SJSA1 (cell line): ENCODE data around the gene COMMD8. TPM values are rescaled to one million over a fixed set of nuclear protein-coding genes. Genes with fewer than 3 reads are reported as not detected.

ENCODE experiments used
- DNase-seq, 2 experiments: peaks; one replicate each; pipeline ENCODE4 v3.0.0-alpha.2; 2015 to 2020; ENCODE audit warnings: low spot score in 2 of 2, low read depth in 1 of 2
- H3K27ac ChIP-seq: fragments of 250-450 bp; sonication (Bioruptor Pico); 2 replicates; pipeline ENCODE4 v1.5.1; 2020; ENCODE audit warnings: mild to moderate bottlenecking, moderate library complexity
- H3K27me3 ChIP-seq: fragments of 250-450 bp; sonication (Bioruptor Pico); replicated peaks from 2 replicates; pipeline ENCODE4 v1.5.1; 2020; ENCODE audit warnings: mild to moderate bottlenecking, moderate library complexity
- H3K36me3 ChIP-seq: fragments of 250-450 bp; sonication (Bioruptor Pico); 2 replicates; pipeline ENCODE4 v1.5.1; 2020; ENCODE audit warnings: mild to moderate bottlenecking
- H3K4me1 ChIP-seq: fragments of 250-450 bp; sonication (Bioruptor Pico); replicated peaks from 2 replicates; pipeline ENCODE4 v1.6.1; 2021; ENCODE audit warnings: mild to moderate bottlenecking
- H3K4me3 ChIP-seq: fragments of 250-450 bp; sonication (Bioruptor Pico); 2 replicates; pipeline ENCODE4 v1.5.1; 2020; ENCODE audit warnings: mild to moderate bottlenecking
- H3K9me3 ChIP-seq: fragments of 250-450 bp; sonication (Bioruptor Pico); replicated peaks from 2 replicates; pipeline ENCODE4 v1.5.1; 2020; ENCODE audit warnings: mild to moderate bottlenecking
- total RNA-seq: library from RNA; depleted of rRNA; stranded (reverse); fragments of >200 nt; shearing (Covaris generic); gene quantifications from 2 replicates; pipeline ENCODE4 v1.2.3, GENCODE V29; 2014

COMMD8 gene
- total RNA-seq, 1 experiment from 2014 or later: 29.2 TPM

DNA sequence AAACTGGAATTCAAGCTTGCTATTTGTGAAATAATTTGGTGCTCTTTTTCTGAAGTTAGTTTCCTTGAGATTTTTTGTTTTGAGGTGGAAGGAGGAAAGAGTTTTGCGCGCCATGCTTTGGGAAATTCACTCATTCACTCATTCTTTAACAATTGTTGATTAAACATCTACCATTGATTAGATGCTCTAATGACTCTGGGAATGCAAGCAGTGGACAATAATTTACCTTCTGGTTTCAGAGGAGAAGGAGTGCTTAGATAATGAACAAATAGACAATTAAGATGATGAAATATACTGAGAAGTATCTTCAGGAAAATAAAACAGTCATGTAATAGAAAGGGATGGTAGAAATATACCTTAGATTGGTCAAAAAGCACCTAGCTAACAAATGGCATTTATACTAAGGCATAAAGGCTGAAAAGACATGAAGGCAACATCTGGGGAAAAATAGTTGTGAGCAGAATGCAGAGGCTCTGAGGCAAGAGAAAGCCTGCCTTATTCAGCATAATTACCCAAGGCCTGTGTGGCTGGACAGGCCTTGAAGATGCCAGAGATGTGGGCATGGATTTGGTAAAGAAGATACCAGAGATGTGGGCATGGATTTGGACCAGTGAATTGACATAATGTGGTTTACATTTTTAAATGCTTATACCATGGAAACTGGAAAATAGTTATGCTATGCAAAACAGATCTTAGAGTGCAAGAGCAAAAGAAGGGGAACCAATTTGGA, 2.7 kb upstream of the COMMD8 start:
- peaks cover 12% of the 10 kb centered on the region; the same call in 1 of the 2 replicates for H3K4me1 ChIP-seq
- no peak overlapping the region for H3K27ac ChIP-seq
- H3K9me3 ChIP-seq: no peaks in the 10 kb centered on the region
- peaks cover 4% of the 10 kb centered on the region; the same call in 1 of the 2 replicates for H3K36me3 ChIP-seq
- H3K27me3 ChIP-seq: no peaks in the 10 kb centered on the region
- H3K4me3 ChIP-seq: no peak overlapping the region
- no peak for DNase-seq

DNA sequence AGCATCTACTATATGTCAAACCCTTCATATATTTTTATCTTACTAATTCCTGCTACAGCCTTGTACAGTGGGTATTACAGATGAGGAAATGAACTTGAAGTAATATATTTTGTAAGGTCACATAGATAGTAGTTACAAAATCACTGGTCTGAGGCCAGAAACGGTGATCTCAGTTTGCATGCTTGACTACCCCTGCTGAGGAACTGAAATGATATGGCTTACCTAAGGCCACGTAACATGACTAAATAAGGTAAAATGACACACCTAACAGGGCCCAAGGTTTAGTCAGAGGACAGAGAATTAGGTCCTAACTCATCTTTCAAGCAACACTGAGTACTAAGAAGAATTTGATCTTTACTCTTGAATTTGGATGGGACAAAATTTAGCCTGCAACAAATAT, 1.5 kb upstream of the COMMD8 start:
- DNase-seq: no peak
- no peaks in the 10 kb centered on the region for H3K27me3 ChIP-seq
- H3K9me3 ChIP-seq: no peaks in the 10 kb centered on the region
- H3K4me1 ChIP-seq: peaks cover 7% of the 10 kb centered on the region; the same call in 1 of the 2 replicates
- no peak overlapping the region for H3K4me3 ChIP-seq
- H3K27ac ChIP-seq: no peak overlapping the region
- peaks cover 4% of the 10 kb centered on the region; the same call in 1 of the 2 replicates for H3K36me3 ChIP-seq

DNA sequence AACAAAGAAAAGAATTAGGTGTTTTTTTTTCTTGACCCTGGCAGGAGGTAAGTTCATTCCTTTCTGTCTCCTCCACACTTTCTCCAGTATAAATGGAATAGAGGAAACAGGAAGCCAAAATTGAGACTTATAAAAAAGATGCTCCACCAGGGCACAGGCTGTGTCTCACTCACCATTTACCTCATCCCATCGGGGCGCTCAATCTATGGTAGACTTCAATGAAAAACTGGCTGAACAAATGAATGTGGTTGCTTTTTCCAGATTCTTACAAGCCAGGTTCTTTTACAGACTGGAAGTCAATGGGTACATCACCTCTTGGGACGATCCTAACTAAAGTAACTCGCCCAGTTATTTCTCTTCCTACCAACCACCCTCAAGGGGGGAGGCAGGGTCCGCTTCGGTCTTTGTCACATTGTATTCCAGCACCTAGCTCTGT, 685 bp downstream of the COMMD8 start:
- Histone ChIP-seq H3K9me3 (no peaks in the 10 kb centered on the region), H3K4me3 (peak overlapping the region; percentile 73), H3K4me1 (no peaks in the 10 kb centered on the region; the same call in 1 of the 2 replicates), H3K36me3 (peaks cover 8% of the 10 kb centered on the region), H3K27me3 (no peaks in the 10 kb centered on the region), H3K27ac (peak overlapping the region; percentile 60; the same call in 1 of the 2 replicates)
- DNase-seq: no peak

DNA sequence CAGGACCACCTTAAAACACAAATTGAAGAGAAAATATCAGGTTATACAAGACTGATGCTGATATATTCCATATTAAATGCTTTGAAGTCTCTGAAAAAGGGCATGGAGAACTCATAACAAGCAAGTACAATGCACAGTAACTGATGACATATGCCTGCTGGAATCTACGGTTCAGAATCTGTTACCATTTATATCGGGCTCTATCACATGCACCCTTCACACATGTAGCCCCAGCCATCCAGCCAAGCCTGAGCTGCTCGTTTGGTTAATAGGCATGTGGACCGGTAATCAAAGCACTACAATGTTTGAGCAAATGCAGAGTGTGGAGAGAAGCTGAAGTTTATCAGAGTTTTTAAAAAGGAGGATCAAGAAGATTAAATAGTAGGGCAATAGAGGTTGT, 11.8 kb downstream of the COMMD8 start:
- H3K4me3 ChIP-seq: no peak overlapping the region
- H3K9me3 ChIP-seq: no peaks in the 10 kb centered on the region
- no peaks in the 10 kb centered on the region for H3K36me3 ChIP-seq
- no peaks in the 10 kb centered on the region for H3K4me1 ChIP-seq
- H3K27me3 ChIP-seq: no peaks in the 10 kb centered on the region
- no peak for DNase-seq
- H3K27ac ChIP-seq: no peak overlapping the region

DNA sequence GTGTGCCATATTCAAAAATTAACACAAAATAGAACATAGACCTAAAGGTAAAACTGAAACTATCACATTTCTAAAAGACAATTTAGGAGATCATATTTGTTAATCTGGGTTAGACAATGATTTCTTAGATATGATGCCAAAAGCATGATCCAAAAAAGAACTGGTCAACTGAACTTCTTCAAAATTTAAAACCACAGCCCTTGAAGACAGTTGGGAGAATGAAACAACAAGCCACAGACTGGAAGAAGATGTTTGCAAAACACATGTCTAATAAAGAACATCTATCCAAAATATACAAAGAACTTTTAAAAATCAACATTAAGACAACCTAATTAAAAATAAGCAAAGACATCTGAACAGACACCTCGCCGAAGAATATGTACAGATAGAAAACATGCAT, 19.5 kb downstream of the COMMD8 start:
- no peak for DNase-seq
- no peaks in the 10 kb centered on the region for H3K27me3 ChIP-seq
- no peaks in the 10 kb centered on the region for H3K9me3 ChIP-seq
- no peak overlapping the region for H3K27ac ChIP-seq
- no peak overlapping the region for H3K4me3 ChIP-seq
- no peaks in the 10 kb centered on the region for H3K4me1 ChIP-seq
- no peaks in the 10 kb centered on the region for H3K36me3 ChIP-seq

DNA sequence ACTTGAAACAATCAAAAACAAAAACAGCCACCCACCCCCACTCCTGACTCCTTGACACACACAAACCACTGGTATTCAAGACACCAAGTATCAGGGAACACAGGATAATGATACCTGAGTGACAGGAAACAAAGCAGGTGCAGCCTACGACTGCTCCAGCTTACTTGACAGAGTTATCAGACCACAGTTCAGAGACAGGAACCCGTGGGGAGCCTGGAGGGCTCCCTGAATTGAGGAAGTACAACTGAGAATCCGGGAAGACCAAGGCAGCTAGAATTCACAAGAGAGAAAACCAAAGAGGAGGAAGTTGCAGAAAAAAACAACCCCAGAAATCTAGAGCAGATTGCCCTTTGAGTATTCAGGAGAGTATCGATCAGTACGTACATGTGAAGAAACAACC, 20.5 kb downstream of the COMMD8 start:
- Histone ChIP-seq H3K4me1 (no peaks in the 10 kb centered on the region), H3K36me3 (no peaks in the 10 kb centered on the region), H3K4me3 (no peak overlapping the region), H3K27me3 (no peaks in the 10 kb centered on the region), H3K9me3 (no peaks in the 10 kb centered on the region), H3K27ac (no peak overlapping the region)
- no peak for DNase-seq

DNA sequence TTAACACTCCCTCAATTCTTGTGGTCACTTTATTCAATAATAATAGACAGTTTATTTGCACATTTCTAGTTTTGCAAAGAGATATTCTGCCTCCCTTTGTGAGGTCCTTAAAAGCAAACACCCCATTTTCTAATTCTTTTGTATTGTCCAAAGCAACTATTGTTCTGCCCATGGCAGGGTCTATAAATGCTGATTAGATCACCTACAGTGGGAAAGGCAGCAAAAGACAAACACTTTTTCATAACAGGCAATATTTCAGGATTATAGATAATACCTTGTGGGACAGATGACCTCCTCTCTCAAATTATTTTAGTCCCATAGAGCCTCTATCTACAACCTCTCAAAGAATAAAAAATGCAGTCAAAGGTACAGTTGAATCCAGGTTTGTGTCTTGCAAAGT, 28.6 kb downstream of the COMMD8 start:
- no peak for DNase-seq
- Histone ChIP-seq H3K27me3 (no peaks in the 10 kb centered on the region), H3K4me3 (no peak overlapping the region), H3K36me3 (no peaks in the 10 kb centered on the region), H3K4me1 (no peaks in the 10 kb centered on the region), H3K27ac (no peak overlapping the region), H3K9me3 (no peaks in the 10 kb centered on the region)

DNA sequence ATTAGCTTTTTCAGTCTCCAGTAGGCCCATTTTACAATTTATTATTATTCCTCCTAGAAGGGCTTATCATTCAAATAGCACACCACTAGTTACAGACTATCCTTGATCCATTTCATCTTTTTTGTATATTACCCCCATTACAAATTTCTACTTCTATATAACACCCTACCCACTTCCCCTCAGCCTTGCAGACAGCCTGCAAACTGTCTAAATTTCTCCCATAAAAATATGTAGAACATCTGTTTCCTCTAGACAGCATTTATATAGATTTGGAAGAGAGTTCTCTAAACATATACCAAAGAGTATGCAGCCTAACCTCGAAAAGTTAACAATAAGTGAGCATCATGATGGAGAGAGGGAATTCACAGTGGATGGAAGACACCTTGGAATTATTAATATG, 30.8 kb downstream of the COMMD8 start:
- Histone ChIP-seq H3K4me1 (no peaks in the 10 kb centered on the region), H3K4me3 (no peak overlapping the region), H3K27me3 (no peaks in the 10 kb centered on the region), H3K9me3 (no peaks in the 10 kb centered on the region), H3K36me3 (no peaks in the 10 kb centered on the region), H3K27ac (no peak overlapping the region)
- no peak for DNase-seq

DNA sequence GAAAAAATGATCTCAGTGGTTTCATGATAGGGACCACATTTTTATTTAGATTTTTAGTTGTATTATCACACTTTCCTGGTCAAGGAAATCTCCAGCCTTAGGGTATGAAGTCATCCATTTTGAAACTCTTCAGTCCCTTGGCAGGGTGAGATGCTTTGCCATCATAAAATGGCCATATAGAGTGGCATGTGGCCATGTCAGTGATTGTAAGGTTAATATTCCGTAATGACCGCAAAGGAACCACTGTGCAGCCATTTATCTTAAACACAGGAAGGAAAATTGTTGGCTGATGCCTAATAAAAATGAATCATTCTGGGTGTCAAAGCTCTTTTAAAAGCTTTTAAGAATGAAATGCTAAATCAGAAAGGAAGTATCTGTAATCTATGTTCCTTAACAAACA, 35.6 kb downstream of the COMMD8 start:
- DNase-seq: no peak
- H3K27ac ChIP-seq: no peak overlapping the region
- no peaks in the 10 kb centered on the region for H3K36me3 ChIP-seq
- H3K27me3 ChIP-seq: no peaks in the 10 kb centered on the region
- no peak overlapping the region for H3K4me3 ChIP-seq
- H3K4me1 ChIP-seq: no peaks in the 10 kb centered on the region
- no peaks in the 10 kb centered on the region for H3K9me3 ChIP-seq

DNA sequence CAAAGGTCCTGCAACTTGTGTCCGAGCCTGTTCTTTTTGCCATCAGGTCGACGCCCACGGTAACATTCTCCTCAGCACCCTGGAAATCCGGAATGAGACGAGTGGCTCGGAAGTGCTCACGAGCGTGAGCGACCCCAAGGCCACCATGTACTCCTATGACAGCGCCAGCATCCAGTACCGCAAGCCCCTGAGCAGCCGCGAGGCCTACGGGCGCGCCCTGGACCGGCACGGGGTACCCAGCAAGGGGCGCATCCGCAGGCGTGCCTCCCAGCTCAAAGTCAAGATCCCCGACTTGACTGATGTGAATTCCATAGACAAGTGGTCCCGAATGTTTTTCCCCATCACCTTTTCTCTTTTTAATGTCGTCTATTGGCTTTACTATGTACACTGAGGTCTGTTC, 37.9 kb downstream of the COMMD8 start:
- no peak for DNase-seq
- Histone ChIP-seq H3K27ac (no peak overlapping the region), H3K4me1 (no peaks in the 10 kb centered on the region), H3K9me3 (no peaks in the 10 kb centered on the region), H3K27me3 (no peaks in the 10 kb centered on the region), H3K4me3 (no peak overlapping the region), H3K36me3 (no peaks in the 10 kb centered on the region)

DNA sequence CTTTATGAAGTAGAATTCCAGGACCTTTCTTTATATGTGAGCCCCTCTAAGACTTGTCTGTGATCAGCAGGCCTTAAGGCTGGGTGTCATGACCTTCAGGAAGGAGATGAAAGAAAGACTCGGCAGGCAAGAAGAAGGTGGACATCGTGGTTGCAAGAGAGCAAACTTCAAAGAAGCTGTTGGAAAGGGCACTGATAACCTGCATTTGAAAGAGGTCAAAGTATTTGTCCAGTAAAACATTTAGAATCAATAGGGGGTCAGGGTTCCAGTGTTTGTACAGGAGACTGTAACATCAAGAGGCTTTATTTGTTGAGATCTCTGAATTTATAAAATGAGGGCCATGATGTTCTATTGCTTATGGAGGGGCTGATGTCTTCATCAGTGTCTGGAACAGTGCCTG, 44.2 kb downstream of the COMMD8 start:
- Histone ChIP-seq H3K36me3 (no peaks in the 10 kb centered on the region), H3K4me1 (no peaks in the 10 kb centered on the region), H3K27ac (no peak overlapping the region), H3K27me3 (no peaks in the 10 kb centered on the region), H3K9me3 (no peaks in the 10 kb centered on the region), H3K4me3 (no peak overlapping the region)
- no peak for DNase-seq

DNA sequence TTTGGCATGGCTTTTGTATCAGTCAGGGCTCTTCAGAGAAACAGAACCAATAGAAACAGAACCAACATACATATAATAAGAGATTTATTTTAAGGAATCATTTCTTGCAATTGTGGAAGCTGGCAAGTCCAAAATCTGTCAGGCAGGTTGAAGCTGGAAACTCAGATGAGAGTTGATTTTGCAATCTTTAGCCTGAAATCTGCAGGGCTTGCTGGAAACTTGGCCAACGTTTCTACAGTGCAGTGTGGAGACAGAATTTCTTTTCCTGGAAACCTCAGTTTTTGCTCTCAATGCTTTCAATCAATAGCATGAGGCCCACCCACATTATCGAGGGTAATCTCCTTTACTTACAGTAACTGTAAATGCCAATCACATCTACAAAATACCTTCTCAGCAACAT, 45.4 kb downstream of the COMMD8 start:
- no peak overlapping the region for H3K4me3 ChIP-seq
- DNase-seq: no peak

DNA sequence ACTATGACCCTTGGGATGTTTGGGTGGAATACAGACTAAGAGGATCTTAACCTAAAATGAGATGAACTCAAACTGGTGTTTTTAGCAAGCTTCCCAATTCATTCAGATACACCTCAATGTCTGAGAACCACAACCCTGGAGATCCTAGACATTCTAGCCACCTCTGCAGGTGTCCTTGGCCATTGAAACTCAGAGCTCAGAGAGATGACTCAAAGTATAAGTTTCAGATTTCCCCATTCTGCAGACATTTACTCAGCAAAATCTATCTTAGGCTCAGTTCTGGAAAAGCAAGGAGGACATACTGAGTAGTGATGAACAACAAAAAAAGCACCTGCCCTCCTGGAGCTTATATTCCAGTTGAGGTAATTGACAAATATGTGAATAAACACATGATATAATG, 47.8 kb downstream of the COMMD8 start:
- H3K36me3 ChIP-seq: no peaks in the 10 kb centered on the region
- no peak overlapping the region for H3K27ac ChIP-seq
- no peaks in the 10 kb centered on the region for H3K4me1 ChIP-seq
- H3K9me3 ChIP-seq: no peaks in the 10 kb centered on the region
- no peaks in the 10 kb centered on the region for H3K27me3 ChIP-seq
- DNase-seq: no peak
- H3K4me3 ChIP-seq: no peak overlapping the region

More for the DNA sequence above, 45.4 kb downstream of the COMMD8 start:
- H3K36me3 ChIP-seq: no peaks in the 10 kb centered on the region
- no peaks in the 10 kb centered on the region for H3K9me3 ChIP-seq
- no peak overlapping the region for H3K27ac ChIP-seq
- H3K4me1 ChIP-seq: no peaks in the 10 kb centered on the region
- H3K27me3 ChIP-seq: no peaks in the 10 kb centered on the region

DNA sequence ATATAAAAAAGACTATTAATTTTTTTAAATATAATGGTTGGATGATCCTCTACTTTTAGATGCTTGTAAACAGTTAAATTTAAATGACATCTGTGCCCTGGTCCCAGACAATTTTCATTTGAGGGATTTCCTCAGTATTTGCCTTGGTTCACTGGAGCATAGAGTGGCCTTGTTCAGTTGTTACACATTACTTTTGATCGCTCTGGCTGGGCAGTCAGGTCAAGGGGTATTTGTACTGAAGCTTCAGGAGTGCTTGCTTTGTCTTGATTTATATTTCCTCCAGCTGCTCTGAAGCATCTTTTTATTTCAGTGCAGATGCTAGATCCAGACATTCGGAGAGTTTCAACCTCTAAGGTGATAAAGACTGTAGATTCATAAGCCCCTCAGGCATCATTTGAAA, 50.0 kb downstream of the COMMD8 start:
- H3K36me3 ChIP-seq: no peaks in the 10 kb centered on the region
- no peak overlapping the region for H3K27ac ChIP-seq
- no peak overlapping the region for H3K4me3 ChIP-seq
- no peak for DNase-seq
- no peaks in the 10 kb centered on the region for H3K9me3 ChIP-seq
- no peaks in the 10 kb centered on the region for H3K27me3 ChIP-seq
- H3K4me1 ChIP-seq: no peaks in the 10 kb centered on the region

DNA sequence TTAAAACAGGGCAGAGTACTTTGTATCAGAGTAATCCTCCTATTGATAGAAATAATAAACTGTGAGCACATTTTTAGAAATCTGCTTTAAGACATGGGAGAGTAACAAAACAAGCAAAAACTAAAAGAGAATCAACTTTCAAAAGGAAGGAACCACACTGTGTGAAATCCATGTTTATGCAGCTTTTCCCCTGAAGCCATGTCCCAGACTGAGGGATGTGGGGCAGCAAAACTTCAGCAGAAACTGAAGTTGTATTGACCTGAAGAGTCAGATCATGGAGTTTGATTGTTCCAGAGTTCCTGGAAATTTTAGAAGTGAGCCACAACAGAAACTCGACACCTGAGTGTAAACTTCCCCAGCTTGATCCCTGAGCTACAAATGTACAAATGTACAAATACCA, 53.2 kb downstream of the COMMD8 start:
- H3K36me3 ChIP-seq: no peaks in the 10 kb centered on the region
- no peaks in the 10 kb centered on the region for H3K9me3 ChIP-seq
- H3K27me3 ChIP-seq: no peaks in the 10 kb centered on the region
- H3K4me1 ChIP-seq: no peaks in the 10 kb centered on the region
- DNase-seq: no peak
- no peak overlapping the region for H3K4me3 ChIP-seq
- no peak overlapping the region for H3K27ac ChIP-seq
